Fibroblast of lung (primary cell): ENCODE data around the gene CACUL1.

ENCODE experiments used
- EZH2 ChIP-seq: IDR thresholded peaks from 2 replicates; pipeline ENCODE4 v1.5.1; 2012; ENCODE audit warnings: low read length, control low read depth, mild to moderate bottlenecking; ENCODE audit errors: missing control alignments
- TF ChIP-seq, protein P1 (sequence below), 2 donors: IDR thresholded peaks in 1 of 2; conservative IDR thresholded peaks in 1 of 2; 1 replicate in 1 of 2; 2 replicates in 1 of 2; pipeline ENCODE4 v1.5.1; 2011 to 2012; ENCODE audit warnings: low read length in 2 of 2, control low read depth in 1 of 2, inconsistent platforms in 1 of 2, low read depth in 1 of 2, mild to moderate bottlenecking in 1 of 2

DNA sequence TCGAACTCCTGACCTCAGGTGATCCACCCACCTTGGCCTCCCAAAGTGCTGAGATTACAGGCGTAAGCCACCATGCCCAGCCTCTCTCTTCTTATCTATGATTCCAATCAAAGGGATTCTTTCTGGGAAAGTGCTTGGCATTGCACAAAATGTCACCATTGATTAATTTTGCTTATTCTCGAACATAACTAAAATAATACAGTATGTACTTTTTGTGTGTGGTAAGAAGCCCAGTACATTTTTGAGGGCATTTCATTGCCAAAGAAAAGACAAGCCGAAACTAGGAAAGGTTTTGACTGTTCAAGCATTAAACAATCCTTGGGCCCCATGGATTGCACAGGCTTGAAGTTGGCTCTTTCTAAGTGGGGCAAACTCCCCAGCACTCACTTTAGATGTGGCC, 18.3 kb upstream of the CACUL1 start:
- TF ChIP-seq, protein P1, sequence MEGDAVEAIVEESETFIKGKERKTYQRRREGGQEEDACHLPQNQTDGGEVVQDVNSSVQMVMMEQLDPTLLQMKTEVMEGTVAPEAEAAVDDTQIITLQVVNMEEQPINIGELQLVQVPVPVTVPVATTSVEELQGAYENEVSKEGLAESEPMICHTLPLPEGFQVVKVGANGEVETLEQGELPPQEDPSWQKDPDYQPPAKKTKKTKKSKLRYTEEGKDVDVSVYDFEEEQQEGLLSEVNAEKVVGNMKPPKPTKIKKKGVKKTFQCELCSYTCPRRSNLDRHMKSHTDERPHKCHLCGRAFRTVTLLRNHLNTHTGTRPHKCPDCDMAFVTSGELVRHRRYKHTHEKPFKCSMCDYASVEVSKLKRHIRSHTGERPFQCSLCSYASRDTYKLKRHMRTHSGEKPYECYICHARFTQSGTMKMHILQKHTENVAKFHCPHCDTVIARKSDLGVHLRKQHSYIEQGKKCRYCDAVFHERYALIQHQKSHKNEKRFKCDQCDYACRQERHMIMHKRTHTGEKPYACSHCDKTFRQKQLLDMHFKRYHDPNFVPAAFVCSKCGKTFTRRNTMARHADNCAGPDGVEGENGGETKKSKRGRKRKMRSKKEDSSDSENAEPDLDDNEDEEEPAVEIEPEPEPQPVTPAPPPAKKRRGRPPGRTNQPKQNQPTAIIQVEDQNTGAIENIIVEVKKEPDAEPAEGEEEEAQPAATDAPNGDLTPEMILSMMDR (conservative IDR thresholded peaks at IDR 0.05 in 1 of 2, IDR thresholded peaks at IDR 0.05 in 1 of 2; ENCODE audit: low read depth in 1 of 2, low read length in 2 of 2) = no peak
- TF ChIP-seq EZH2 = no peak
